HepG2 (cell line): Measurements from ENCODE around the gene STK32B. TPM values are rescaled to one million over a fixed set of nuclear protein-coding genes. Genes with fewer than 3 reads are reported as not detected.

ENCODE experiments used
- ATAC-seq: fragments of 200-7000 bp; cut with Tn5 transposase; 3 replicates; pipeline ENCODE4 v1.9.1; 2020; ENCODE audit warnings: mild to moderate bottlenecking, moderate library complexity
- BruUV-seq: library from RNA; stranded (reverse); fragments of 400-500 nt; replicated peaks from 2 replicates; lab custom pipeline; 2021; lab: Mats Ljungman, UMichigan
- CTCF ChIA-PET: fragments of 300-600 bp; formaldehyde crosslinking; extraction: SDS; loops from one replicate; lab custom pipeline; 2021; ENCODE audit warnings: low total read pairs, inconsistent platforms, low intra/inter-chr PET ratio; lab: Yijun Ruan, JAX
- POLR2A ChIA-PET: fragments of 350-600 bp; sonication (Branson Sonifier 250); formaldehyde crosslinking; loops from one replicate; lab custom pipeline; 2020; ENCODE audit warnings: antibody characterized with exemption, inconsistent platforms; lab: Yijun Ruan, JAX
- DNase-seq: peaks from one replicate; pipeline ENCODE4 v3.0.0-alpha.2; 2015; ENCODE audit warnings: low spot score
- FAIRE-seq: peaks from 3 replicates; lab custom pipeline; 2011; peaks lifted over from hg19 to GRCh38; lab: Jason Lieb, UNC
- H2AFZ ChIP-seq: one replicate; pipeline ENCODE4 v1.6.1; 2011; ENCODE audit warnings: low read length, inconsistent platforms
- H3K27ac ChIP-seq: fragments of 300-600 bp; 3 replicates; pipeline ENCODE4 v1.8.0; 2011; ENCODE audit warnings: mixed run types, mild to moderate bottlenecking, mixed read lengths, low read length, inconsistent platforms; ENCODE audit not compliant: insufficient read depth; ENCODE audit errors: extremely low read length
- H3K27me3 ChIP-seq, 2 experiments: fragments of 200-600 bp in 1 of 2; 2 replicates in 1 of 2; 3 replicates in 1 of 2; pipeline versions ENCODE4 v1.6.0 to v1.8.0; 2011; ENCODE audit warnings: low read length in 2 of 2, mild to moderate bottlenecking in 2 of 2, moderate library complexity in 2 of 2, inconsistent platforms in 1 of 2; ENCODE audit not compliant: insufficient read depth in 2 of 2, control insufficient read depth in 1 of 2
- H3K36me3 ChIP-seq, 2 experiments: fragments of 200-600 bp in 1 of 2; replicated peaks in 1 of 2; 2 replicates in 1 of 2; 3 replicates in 1 of 2; pipeline versions ENCODE4 v1.5.1 to v1.8.0; 2011; ENCODE audit warnings: low read length in 2 of 2, inconsistent platforms in 1 of 2; ENCODE audit not compliant: insufficient read depth in 2 of 2, control insufficient read depth in 1 of 2
- H3K4me1 ChIP-seq: 2 replicates; pipeline ENCODE4 v1.5.1; 2012; ENCODE audit warnings: low read length, inconsistent platforms; ENCODE audit not compliant: insufficient read depth
- H3K4me2 ChIP-seq: 2 replicates; pipeline ENCODE4 v1.6.0; 2011; ENCODE audit warnings: low read depth, low read length, inconsistent platforms
- H3K4me3 ChIP-seq, 3 experiments: fragments of 200-600 bp in 1 of 3; sonication (generic), shearing (Covaris generic) in 1 of 3; replicated peaks in 1 of 3; 2 replicates each; pipeline ENCODE4 v1.5.1; 2011 to 2016; ENCODE audit warnings: low read length in 3 of 3, inconsistent platforms in 2 of 3, low read depth in 2 of 3, mild to moderate bottlenecking in 2 of 3, control low read depth in 1 of 3, mixed read lengths in 1 of 3; ENCODE audit not compliant: insufficient read depth in 1 of 3
- H3K79me2 ChIP-seq: one replicate; pipeline ENCODE4 v1.6.1; 2011; ENCODE audit warnings: low read length, inconsistent platforms; ENCODE audit not compliant: insufficient read depth
- H3K9ac ChIP-seq: 2 replicates; pipeline ENCODE4 v1.6.0; 2011; ENCODE audit warnings: mild to moderate bottlenecking, low read depth, low read length, inconsistent platforms; ENCODE audit not compliant: insufficient read depth
- H3K9me3 ChIP-seq: 2 replicates; pipeline ENCODE4 v1.5.1; 2012; ENCODE audit warnings: mild to moderate bottlenecking, low read length
- H4K20me1 ChIP-seq: 2 replicates; pipeline ENCODE4 v1.6.0; 2011; ENCODE audit warnings: inconsistent platforms, mild to moderate bottlenecking, low read length, moderate library complexity; ENCODE audit not compliant: insufficient read depth
- ATF7 ChIP-seq, 2 experiments: fragments of 450-650 bp in 1 of 2; sonication (generic) in 1 of 2; formaldehyde crosslinking in 1 of 2; IDR thresholded peaks; 2 replicates each; pipeline versions ENCODE4 v1.4.0 to v1.6.1; 2016 to 2020; ENCODE audit warnings: antibody characterized with exemption in 1 of 2, mild to moderate bottlenecking in 1 of 2, missing genetic modification reagents in 1 of 2
- IKZF1 ChIP-seq: fragments of 450-650 bp; IDR thresholded peaks from 2 replicates; pipeline ENCODE4 v1.7.1; 2016
- KLF12 ChIP-seq: sonication (generic); formaldehyde crosslinking; IDR thresholded peaks from 2 replicates; pipeline ENCODE4 v1.4.0; 2020; ENCODE audit warnings: missing genetic modification reagents, borderline replicate concordance
- TBP ChIP-seq: sonication (generic); formaldehyde crosslinking; IDR thresholded peaks from 2 replicates; pipeline ENCODE4 v1.5.0; 2020; ENCODE audit warnings: missing genetic modification reagents
- ZBTB14 ChIP-seq: sonication (generic); formaldehyde crosslinking; IDR thresholded peaks from 2 replicates; pipeline ENCODE4 v1.4.0; 2020; ENCODE audit warnings: missing genetic modification reagents
- ZBTB3 ChIP-seq: sonication (generic); formaldehyde crosslinking; IDR thresholded peaks from 2 replicates; pipeline ENCODE4 v1.4.0; 2020; ENCODE audit warnings: low read depth, mild to moderate bottlenecking, moderate library complexity, missing genetic modification reagents, borderline replicate concordance
- ZC3H13 ChIP-seq: sonication (generic); formaldehyde crosslinking; IDR thresholded peaks from 2 replicates; pipeline ENCODE4 v1.8.1; 2023; ENCODE audit warnings: mild to moderate bottlenecking, missing genetic modification reagents, moderate library complexity
- ZNF121 ChIP-seq: sonication (generic); formaldehyde crosslinking; IDR thresholded peaks from 2 replicates; pipeline ENCODE4 v1.5.0; 2020; ENCODE audit warnings: mild to moderate bottlenecking, missing genetic modification reagents
- ZNF672 ChIP-seq: sonication (generic); formaldehyde crosslinking; IDR thresholded peaks from 2 replicates; pipeline ENCODE4 v1.8.1; 2022; ENCODE audit warnings: missing genetic modification reagents
- ZNF772 ChIP-seq: sonication (generic); formaldehyde crosslinking; IDR thresholded peaks from 2 replicates; pipeline ENCODE4 v1.5.0; 2020; ENCODE audit warnings: mild to moderate bottlenecking, missing genetic modification reagents
- ZNF775 ChIP-seq: sonication (generic); formaldehyde crosslinking; IDR thresholded peaks from 2 replicates; pipeline ENCODE4 v1.4.0; 2020; ENCODE audit warnings: missing genetic modification reagents, mild to moderate bottlenecking, moderate library complexity, borderline replicate concordance
- ZSCAN29 ChIP-seq: sonication (generic); formaldehyde crosslinking; conservative IDR thresholded peaks from 2 replicates; pipeline ENCODE4 v1.4.0; 2020; ENCODE audit warnings: mild to moderate bottlenecking, missing genetic modification reagents
- WGBS: methylation state at CpG from one replicate; pipeline ENCODE4 v1.1.6; 2017; ENCODE audit warnings: low lambda C conversion rate; 5-methylcytosine and 5-hydroxymethylcytosine counted together
- in situ Hi-C: cut with HindIII; loops from 2 replicates; pipeline ENCODE4 v1.10.0; 2017; ENCODE audit warnings: low pct_unique_long_range_greater_than_20kb; ENCODE audit not compliant: extremely low pct_ligation_motif_present
- intact Hi-C: fragments of 100-400 bp; cut with micrococcal nuclease; formaldehyde crosslinking; loops from one replicate; pipeline ENCODE4 v1.10.0; 2022; ENCODE audit not compliant: unreplicated experiment
- polyA plus RNA-seq, 8 experiments: library from polyadenylated mRNA; depleted of rRNA in 3 of 8; stranded (reverse) in 7 of 8; unstranded in 1 of 8; fragments of >200 nt; fragmentation: Illumina TruSeq in 4 of 8; extraction: Trizol in 4 of 8; gene quantifications; 2 replicates each; pipeline versions ENCODE4 v1.2.1 to v1.2.3, GENCODE V29; 2011 to 2016; ENCODE audit warnings: low read depth in 4 of 8, missing spikeins in 1 of 8, mixed read lengths in 1 of 8; ENCODE audit not compliant: insufficient read depth in 1 of 8
- total RNA-seq, 5 experiments: library from RNA; depleted of rRNA; stranded (reverse); fragments of >200 nt; fragmentation: Illumina TruSeq; extraction: Trizol; gene quantifications; 2 replicates each; pipeline ENCODE4 v1.2.3, GENCODE V29; 2016; ENCODE audit warnings: low read depth in 1 of 5
- TF ChIP-seq, protein P1 (sequence below): sonication (generic); formaldehyde crosslinking; IDR thresholded peaks from one replicate; pipeline ENCODE4 v1.5.1; 2020; ENCODE audit warnings: mild to moderate bottlenecking, missing genetic modification reagents; ENCODE audit errors: not compliant biosample characterization
- TF ChIP-seq, protein P2 (sequence below): sonication (generic); formaldehyde crosslinking; IDR thresholded peaks from 2 replicates; pipeline ENCODE4 v1.9.0; 2022; ENCODE audit warnings: low read depth, missing genetic modification reagents

The STK32B gene
- total and polyA plus RNA-seq, 2 of the 13 experiments (the other 11 are each of a cell fraction or from before 2014, with no cell fraction given) = not detected

DNA sequence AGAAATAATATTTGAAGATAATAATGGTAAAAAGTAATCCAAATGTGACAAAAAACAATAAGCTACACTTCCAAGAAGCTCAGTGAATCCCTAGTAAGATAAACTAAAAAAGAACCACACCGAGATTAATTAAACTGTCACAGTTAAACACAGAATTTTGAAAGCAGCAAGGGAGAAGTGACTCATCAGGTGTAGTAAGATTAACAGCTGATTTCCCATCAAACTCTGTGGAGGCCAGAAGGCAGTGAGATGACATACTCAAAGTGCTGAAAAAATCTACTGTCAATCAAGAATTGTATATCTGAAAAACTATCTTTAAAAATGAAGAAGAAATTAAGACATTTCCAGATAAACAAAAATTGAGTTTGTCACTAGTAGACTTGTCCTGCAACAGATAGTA lies 35.3 kb downstream of the STK32B start:
- Histone ChIP-seq H3K79me2 (no peaks in the 10 kb centered on the region), H3K27ac (no peak overlapping the region), H3K4me1 (no peaks in the 10 kb centered on the region), H3K4me3 (no peak overlapping the region), H3K4me2 (no peak overlapping the region), H3K36me3 (no peaks in the 10 kb centered on the region), H2AFZ (no peak overlapping the region), H3K9me3 (peaks cover 15% of the 10 kb centered on the region), H3K9ac (no peak overlapping the region), H4K20me1 (no peaks in the 10 kb centered on the region), H3K27me3 (no peaks in the 10 kb centered on the region)
- 0% methylated on average over 1 of the region's 1 CpG for WGBS
- no peak for FAIRE-seq
- ChIA-PET CTCF (no interaction called here), POLR2A (no interaction called here)
- DNase-seq = no peak
- no TSS peak for BruUV-seq
- in situ Hi-C loops = no loop called here
- intact Hi-C loops = no loop called here
- ATAC-seq = no peak
- TF ChIP-seq IKZF1 (no peak), ZBTB3 (no peak), ZNF121 (CRISPR knock-in tag) (no peak), ZBTB14 (CRISPR knock-in tag) (no peak), ZSCAN29 (CRISPR knock-in tag) (no peak), ZNF672 (no peak), ZNF772 (CRISPR knock-in tag) (no peak), TBP (no peak), ZNF775 (no peak), ZC3H13 (no peak), ATF7 (IDR thresholded peaks at IDR 0.05) (no peak), ATF7 (CRISPR knock-in tag; IDR thresholded peaks at IDR 0.05) (no peak), KLF12 (CRISPR knock-in tag) (no peak)
- TF ChIP-seq, protein P1, sequence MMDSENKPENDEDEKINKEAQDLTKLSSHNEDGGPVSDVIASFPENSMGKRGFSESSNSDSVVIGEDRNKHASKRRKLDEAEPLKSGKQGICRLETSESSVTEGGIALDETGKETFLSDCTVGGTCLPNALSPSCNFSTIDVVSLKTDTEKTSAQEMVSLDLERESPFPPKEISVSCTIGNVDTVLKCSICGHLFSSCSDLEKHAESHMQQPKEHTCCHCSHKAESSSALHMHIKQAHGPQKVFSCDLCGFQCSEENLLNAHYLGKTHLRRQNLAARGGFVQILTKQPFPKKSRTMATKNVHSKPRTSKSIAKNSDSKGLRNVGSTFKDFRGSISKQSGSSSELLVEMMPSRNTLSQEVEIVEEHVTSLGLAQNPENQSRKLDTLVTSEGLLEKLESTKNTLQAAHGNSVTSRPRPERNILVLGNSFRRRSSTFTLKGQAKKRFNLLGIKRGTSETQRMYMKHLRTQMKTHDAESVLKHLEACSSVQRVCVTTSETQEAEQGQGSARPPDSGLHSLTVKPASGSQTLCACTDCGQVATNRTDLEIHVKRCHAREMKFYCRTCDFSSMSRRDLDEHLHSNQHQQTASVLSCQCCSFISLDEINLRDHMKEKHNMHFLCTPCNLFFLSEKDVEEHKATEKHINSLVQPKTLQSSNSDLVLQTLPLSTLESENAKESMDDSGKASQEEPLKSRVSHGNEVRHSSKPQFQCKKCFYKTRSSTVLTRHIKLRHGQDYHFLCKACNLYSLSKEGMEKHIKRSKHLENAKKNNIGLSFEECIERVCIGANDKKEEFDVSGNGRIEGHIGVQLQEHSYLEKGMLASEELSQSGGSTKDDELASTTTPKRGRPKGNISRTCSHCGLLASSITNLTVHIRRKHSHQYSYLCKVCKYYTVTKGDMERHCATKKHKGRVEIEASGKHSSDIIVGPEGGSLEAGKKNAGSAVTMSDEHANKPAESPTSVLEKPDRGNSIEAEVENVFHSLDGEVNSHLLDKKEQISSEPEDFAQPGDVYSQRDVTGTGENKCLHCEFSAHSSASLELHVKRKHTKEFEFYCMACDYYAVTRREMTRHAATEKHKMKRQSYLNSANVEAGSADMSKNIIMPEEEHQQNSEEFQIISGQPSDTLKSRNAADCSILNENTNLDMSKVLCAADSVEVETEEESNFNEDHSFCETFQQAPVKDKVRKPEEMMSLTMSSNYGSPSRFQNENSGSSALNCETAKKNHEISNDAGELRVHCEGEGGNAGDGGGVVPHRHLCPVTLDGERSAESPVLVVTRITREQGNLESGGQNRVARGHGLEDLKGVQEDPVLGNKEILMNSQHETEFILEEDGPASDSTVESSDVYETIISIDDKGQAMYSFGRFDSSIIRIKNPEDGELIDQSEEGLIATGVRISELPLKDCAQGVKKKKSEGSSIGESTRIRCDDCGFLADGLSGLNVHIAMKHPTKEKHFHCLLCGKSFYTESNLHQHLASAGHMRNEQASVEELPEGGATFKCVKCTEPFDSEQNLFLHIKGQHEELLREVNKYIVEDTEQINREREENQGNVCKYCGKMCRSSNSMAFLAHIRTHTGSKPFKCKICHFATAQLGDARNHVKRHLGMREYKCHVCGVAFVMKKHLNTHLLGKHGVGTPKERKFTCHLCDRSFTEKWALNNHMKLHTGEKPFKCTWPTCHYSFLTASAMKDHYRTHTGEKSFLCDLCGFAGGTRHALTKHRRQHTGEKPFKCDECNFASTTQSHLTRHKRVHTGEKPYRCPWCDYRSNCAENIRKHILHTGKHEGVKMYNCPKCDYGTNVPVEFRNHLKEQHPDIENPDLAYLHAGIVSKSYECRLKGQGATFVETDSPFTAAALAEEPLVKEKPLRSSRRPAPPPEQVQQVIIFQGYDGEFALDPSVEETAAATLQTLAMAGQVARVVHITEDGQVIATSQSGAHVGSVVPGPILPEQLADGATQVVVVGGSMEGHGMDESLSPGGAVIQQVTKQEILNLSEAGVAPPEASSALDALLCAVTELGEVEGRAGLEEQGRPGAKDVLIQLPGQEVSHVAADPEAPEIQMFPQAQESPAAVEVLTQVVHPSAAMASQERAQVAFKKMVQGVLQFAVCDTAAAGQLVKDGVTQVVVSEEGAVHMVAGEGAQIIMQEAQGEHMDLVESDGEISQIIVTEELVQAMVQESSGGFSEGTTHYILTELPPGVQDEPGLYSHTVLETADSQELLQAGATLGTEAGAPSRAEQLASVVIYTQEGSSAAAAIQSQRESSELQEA (CRISPR knock-in tag) = no peak
- TF ChIP-seq, protein P2, sequence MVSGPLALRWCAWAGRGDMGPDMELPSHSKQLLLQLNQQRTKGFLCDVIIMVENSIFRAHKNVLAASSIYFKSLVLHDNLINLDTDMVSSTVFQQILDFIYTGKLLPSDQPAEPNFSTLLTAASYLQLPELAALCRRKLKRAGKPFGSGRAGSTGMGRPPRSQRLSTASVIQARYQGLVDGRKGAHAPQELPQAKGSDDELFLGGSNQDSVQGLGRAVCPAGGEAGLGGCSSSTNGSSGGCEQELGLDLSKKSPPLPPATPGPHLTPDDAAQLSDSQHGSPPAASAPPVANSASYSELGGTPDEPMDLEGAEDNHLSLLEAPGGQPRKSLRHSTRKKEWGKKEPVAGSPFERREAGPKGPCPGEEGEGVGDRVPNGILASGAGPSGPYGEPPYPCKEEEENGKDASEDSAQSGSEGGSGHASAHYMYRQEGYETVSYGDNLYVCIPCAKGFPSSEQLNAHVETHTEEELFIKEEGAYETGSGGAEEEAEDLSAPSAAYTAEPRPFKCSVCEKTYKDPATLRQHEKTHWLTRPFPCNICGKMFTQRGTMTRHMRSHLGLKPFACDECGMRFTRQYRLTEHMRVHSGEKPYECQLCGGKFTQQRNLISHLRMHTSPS = no peak
